HepG2 (cell line): ENCODE measurements around the gene TMEM156. TPM values are rescaled to one million over a fixed set of nuclear protein-coding genes. Genes with fewer than 3 reads are reported as not detected.

ENCODE experiments used
- ADNP ChIP-seq: sonication (generic); formaldehyde crosslinking; IDR thresholded peaks from 2 replicates; pipeline ENCODE4 v1.4.0; 2020; ENCODE audit warnings: missing genetic modification reagents
- ARID5B ChIP-seq: IDR thresholded peaks from 2 replicates; pipeline ENCODE4 v1.4.0; 2020; ENCODE audit warnings: mild to moderate bottlenecking, missing genetic modification reagents
- ATM ChIP-seq: fragments of 450-650 bp; IDR thresholded peaks from 2 replicates; pipeline ENCODE4 v1.7.1; 2017; ENCODE audit warnings: mild to moderate bottlenecking, borderline replicate concordance
- ELF3 ChIP-seq: IDR thresholded peaks from 2 replicates; pipeline ENCODE4 v1.6.1; 2016; ENCODE audit warnings: missing genetic modification reagents, missing compliant biosample characterization
- EP300 ChIP-seq, 3 experiments: sonication (generic) in 1 of 3; formaldehyde crosslinking in 1 of 3; IDR thresholded peaks; 2 replicates each; pipeline versions ENCODE4 v1.5.1 to v1.6.1; 2011 to 2020; ENCODE audit warnings: low read depth in 2 of 3, low read length in 2 of 3, borderline replicate concordance in 1 of 3, improper control_type of control experiment in 1 of 3, mild to moderate bottlenecking in 1 of 3, missing genetic modification reagents in 1 of 3, moderate library complexity in 1 of 3
- ETV5 ChIP-seq: IDR thresholded peaks from 2 replicates; pipeline ENCODE4 v1.6.1; 2018; ENCODE audit warnings: missing biosample characterization, missing genetic modification reagents, inconsistent platforms, borderline replicate concordance
- FOXP1 ChIP-seq, 2 experiments: fragments of 450-650 bp in 1 of 2; IDR thresholded peaks; 2 replicates each; pipeline ENCODE4 v1.6.1; 2017 to 2018; ENCODE audit warnings: antibody characterized with exemption in 1 of 2
- FOXP4 ChIP-seq: sonication (generic); formaldehyde crosslinking; IDR thresholded peaks from 2 replicates; pipeline ENCODE4 v1.4.0; 2020; ENCODE audit warnings: missing genetic modification reagents
- GATAD2A ChIP-seq: IDR thresholded peaks from 2 replicates; pipeline ENCODE4 v1.6.1; 2016
- HNF4A ChIP-seq: sonication (generic); formaldehyde crosslinking; IDR thresholded peaks from 2 replicates; pipeline ENCODE4 v1.4.0; 2020; ENCODE audit warnings: missing genetic modification reagents
- KLF16 ChIP-seq, 2 experiments: sonication (generic) in 1 of 2; formaldehyde crosslinking in 1 of 2; IDR thresholded peaks; 2 replicates each; pipeline versions ENCODE4 v1.6.1 to v1.8.0; 2016 to 2023; ENCODE audit warnings: missing genetic modification reagents in 2 of 2, missing compliant biosample characterization in 1 of 2
- LCORL ChIP-seq, 2 experiments: fragments of 450-650 bp in 1 of 2; sonication (generic) in 1 of 2; formaldehyde crosslinking in 1 of 2; IDR thresholded peaks; 2 replicates each; pipeline versions ENCODE4 v1.5.0 to v1.6.1; 2017 to 2020; ENCODE audit warnings: antibody characterized with exemption in 1 of 2, missing genetic modification reagents in 1 of 2
- MYNN ChIP-seq: sonication (generic); formaldehyde crosslinking; IDR thresholded peaks from 2 replicates; pipeline ENCODE4 v1.4.0; 2020; ENCODE audit warnings: mild to moderate bottlenecking, low read depth, missing genetic modification reagents
- NAIF1 ChIP-seq: sonication (generic); formaldehyde crosslinking; IDR thresholded peaks from 2 replicates; pipeline ENCODE4 v1.5.0; 2020; ENCODE audit warnings: mild to moderate bottlenecking, missing genetic modification reagents, borderline replicate concordance
- POGZ ChIP-seq: sonication (generic); formaldehyde crosslinking; IDR thresholded peaks from 2 replicates; pipeline ENCODE4 v1.4.0; 2020; ENCODE audit warnings: mild to moderate bottlenecking, missing genetic modification reagents
- SNAI1 ChIP-seq: sonication (generic); formaldehyde crosslinking; IDR thresholded peaks from 2 replicates; pipeline ENCODE4 v1.5.0; 2020; ENCODE audit warnings: mild to moderate bottlenecking, missing genetic modification reagents, borderline replicate concordance
- SP5 ChIP-seq: IDR thresholded peaks from 2 replicates; pipeline ENCODE4 v1.6.1; 2016; ENCODE audit warnings: low read depth, borderline replicate concordance
- TRIM24 ChIP-seq: sonication (generic); formaldehyde crosslinking; IDR thresholded peaks from 2 replicates; pipeline ENCODE4 v1.8.0; 2022; ENCODE audit warnings: mild to moderate bottlenecking, missing genetic modification reagents
- ZBTB20 ChIP-seq: sonication (generic); formaldehyde crosslinking; IDR thresholded peaks from 2 replicates; pipeline ENCODE4 v1.8.1; 2023; ENCODE audit warnings: missing genetic modification reagents, low read depth, mild to moderate bottlenecking, borderline replicate concordance
- ZNF17 ChIP-seq: sonication (generic); formaldehyde crosslinking; IDR thresholded peaks from 2 replicates; pipeline ENCODE4 v1.5.0; 2020; ENCODE audit warnings: mild to moderate bottlenecking, missing genetic modification reagents
- ZNF333 ChIP-seq: sonication (generic); formaldehyde crosslinking; IDR thresholded peaks from 2 replicates; pipeline ENCODE4 v1.4.0; 2020; ENCODE audit warnings: mild to moderate bottlenecking, missing genetic modification reagents, borderline replicate concordance
- polyA plus RNA-seq, 8 experiments: library from polyadenylated mRNA; depleted of rRNA in 3 of 8; stranded (reverse) in 7 of 8; unstranded in 1 of 8; fragments of >200 nt; fragmentation: Illumina TruSeq in 4 of 8; extraction: Trizol in 4 of 8; gene quantifications; 2 replicates each; pipeline versions ENCODE4 v1.2.1 to v1.2.3, GENCODE V29; 2011 to 2016; ENCODE audit warnings: low read depth in 4 of 8, missing spikeins in 1 of 8, mixed read lengths in 1 of 8; ENCODE audit not compliant: insufficient read depth in 1 of 8
- total RNA-seq, 5 experiments: library from RNA; depleted of rRNA; stranded (reverse); fragments of >200 nt; fragmentation: Illumina TruSeq; extraction: Trizol; gene quantifications; 2 replicates each; pipeline ENCODE4 v1.2.3, GENCODE V29; 2016; ENCODE audit warnings: low read depth in 1 of 5

TMEM156 gene
- total and polyA plus RNA-seq, 2 of the 13 experiments (the other 11 are each of a cell fraction or from before 2014, with no cell fraction given) = 1.6 TPM; not detected in 1

GRCh38 chr4:39043058-39043860, 11.1 kb upstream of the TMEM156 start (continued):
- TF ChIP-seq HNF4A (CRISPR knock-in tag) (peak; percentile 24; the same call in 1 of the 2 replicates), POGZ (CRISPR knock-in tag) (0 out of 2 replicates have a peak, but pooled peaks have one; percentile 35), ZBTB20 (CRISPR knock-in tag) (0 out of 2 replicates have a peak, but pooled peaks have one; percentile 48), GATAD2A (peak; percentile 94), ZNF333 (CRISPR knock-in tag) (no peak), NAIF1 (CRISPR knock-in tag) (peak; percentile 43; the same call in 1 of the 2 replicates), FOXP4 (CRISPR knock-in tag) (peak; percentile 90), TRIM24 (no peak), FOXP1 (IDR thresholded peaks at IDR 0.05) (peak; percentile 95), FOXP1 (CRISPR knock-in tag; IDR thresholded peaks at IDR 0.05) (peak; percentile 91), ETV5 (peak; percentile 7; the same call in 1 of the 2 replicates), EP300 (IDR thresholded peaks at IDR 0.05; ENCODE audit: low read depth in 2 of 2, low read length in 2 of 2) (peak in 1 of 2 experiments; percentile 89; a peak in 2 of 4 replicates), EP300 (CRISPR knock-in tag; IDR thresholded peaks at IDR 0.05; ENCODE audit: borderline replicate concordance) (no peak), LCORL (IDR thresholded peaks at IDR 0.05) (peak; percentile 95), LCORL (CRISPR knock-in tag; IDR thresholded peaks at IDR 0.05) (peak; percentile 72; the same call in 1 of the 2 replicates), ZNF17 (no peak), SP5 (CRISPR knock-in tag) (peak; percentile 49), KLF16 (CRISPR knock-in tag; IDR thresholded peaks at IDR 0.05) (peak in 1 of 2 experiments; percentile 70; a peak in 2 of 4 replicates), ADNP (CRISPR knock-in tag) (no peak), ELF3 (CRISPR knock-in tag) (peak; percentile 46), MYNN (CRISPR knock-in tag) (no peak), ARID5B (peak; percentile 91), SNAI1 (peak; percentile 53; the same call in 1 of the 2 replicates), ATM (no peak)
